ENCODE measurements around the gene KIAA0586.

GRCh38 chr14:58574623-58575022, 147.1 kb downstream of the KIAA0586 start:
- peak in 1 of 2 donors; percentile 20 for TF ChIP-seq CTCF (IDR thresholded peaks at IDR 0.05; ENCODE audit: extremely low read depth in 1 of 2, insufficient read depth in 1 of 2, low read depth in 1 of 2, low read length in 2 of 2)
- no peak for TF ChIP-seq EZH2 (IDR thresholded peaks at IDR 0.05; ENCODE audit: borderline replicate concordance, low read depth, low read length, severe bottlenecking)
- no peak for TF ChIP-seq POLR2A (IDR thresholded peaks at IDR 0.05; ENCODE audit: low read depth, low read length)
- TF ChIP-seq POLR2AphosphoS5 (IDR thresholded peaks at IDR 0.05; ENCODE audit: insufficient read depth, low read depth, low read length): no peak
- TF ChIP-seq FOS (IDR thresholded peaks at IDR 0.05; ENCODE audit: borderline replicate concordance, insufficient read depth, low read length): no peak
- TF ChIP-seq MYC (IDR thresholded peaks at IDR 0.05; ENCODE audit: low read depth, low read length): no peak
- TF ChIP-seq MAX (IDR thresholded peaks at IDR 0.05; ENCODE audit: insufficient read depth, insufficient read length): no peak
- TF ChIP-seq JUN (IDR thresholded peaks at IDR 0.05; ENCODE audit: borderline replicate concordance, insufficient read depth, insufficient read length, low read depth): no peak
- no peak for TF ChIP-seq GATA2 (IDR thresholded peaks at IDR 0.05; ENCODE audit: insufficient read depth, insufficient read length, low read depth, low read length)
